Neural progenitor cell (in vitro differentiated cells): Measurements from ENCODE around the gene PLIN3. TPM values are rescaled to one million over a fixed set of nuclear protein-coding genes. Genes with fewer than 3 reads are reported as not detected.

Source experiments
- DNase-seq: peaks from one replicate; pipeline ENCODE4 v3.0.0-alpha.2; 2016; ENCODE audit warnings: low spot score
- H2AFZ ChIP-seq: fragments of 200-600 bp; sonication (generic); replicated peaks from 2 replicates; pipeline ENCODE4 v1.6.1; 2016; ENCODE audit warnings: antibody characterized with exemption
- H3F3A ChIP-seq: fragments of 200-600 bp; sonication (generic); 2 replicates; pipeline ENCODE4 v1.6.1; 2016; ENCODE audit warnings: antibody characterized with exemption, low read depth
- H3K27ac ChIP-seq: fragments of 200-600 bp; sonication (generic); 2 replicates; pipeline ENCODE4 v1.5.1; 2016; ENCODE audit warnings: mild to moderate bottlenecking
- H3K27me3 ChIP-seq: fragments of 200-600 bp; sonication (generic); 2 replicates; pipeline ENCODE4 v1.6.1; 2016; ENCODE audit warnings: mild to moderate bottlenecking, moderate library complexity
- H3K36me3 ChIP-seq: fragments of 200-600 bp; sonication (generic); 2 replicates; pipeline ENCODE4 v1.5.1; 2016
- H3K4me1 ChIP-seq: fragments of 200-600 bp; sonication (generic); 2 replicates; pipeline ENCODE4 v1.6.1; 2016; ENCODE audit warnings: mixed run types
- H3K4me2 ChIP-seq: fragments of 200-600 bp; sonication (generic); 2 replicates; pipeline ENCODE4 v1.6.1; 2016
- H3K4me3 ChIP-seq: fragments of 200-600 bp; sonication (generic); 2 replicates; pipeline ENCODE4 v1.5.1; 2016
- H3K79me2 ChIP-seq: fragments of 200-600 bp; sonication (generic); 2 replicates; pipeline ENCODE4 v1.6.1; 2016; ENCODE audit warnings: low read depth
- H3K9ac ChIP-seq: fragments of 200-600 bp; sonication (generic); 2 replicates; pipeline ENCODE4 v1.6.1; 2016
- H3K9me3 ChIP-seq: fragments of 200-600 bp; sonication (generic); 2 replicates; pipeline ENCODE4 v1.5.1; 2016; ENCODE audit warnings: low read depth
- H4K20me1 ChIP-seq: fragments of 200-600 bp; sonication (generic); 2 replicates; pipeline ENCODE4 v1.6.1; 2016; ENCODE audit warnings: low read depth
- H3K27ac Mint-ChIP-seq: 3 replicates; pipeline ENCODE4 v1.8.0; 2021; ENCODE audit warnings: mixed read lengths
- H3K27me3 Mint-ChIP-seq: 2 replicates; pipeline ENCODE4 v1.8.0; 2022; ENCODE audit warnings: low read depth, mild to moderate bottlenecking, inconsistent platforms, moderate library complexity, mixed read lengths; ENCODE audit not compliant: insufficient read depth
- H3K36me3 Mint-ChIP-seq: 3 replicates; pipeline ENCODE4 v1.8.0; 2021; ENCODE audit warnings: mixed read lengths
- H3K4me1 Mint-ChIP-seq: 3 replicates; pipeline ENCODE4 v1.8.0; 2021; ENCODE audit warnings: mixed read lengths
- H3K4me3 Mint-ChIP-seq: 3 replicates; pipeline ENCODE4 v1.8.0; 2021; ENCODE audit warnings: mild to moderate bottlenecking, moderate library complexity, mixed read lengths
- H3K9me3 Mint-ChIP-seq: 3 replicates; pipeline ENCODE4 v1.8.0; 2020; ENCODE audit warnings: mixed read lengths
- EZH2 ChIP-seq: fragments of 200-600 bp; sonication (generic); IDR thresholded peaks from 2 replicates; pipeline ENCODE4 v1.6.1; 2017; ENCODE audit warnings: antibody characterized with exemption, mild to moderate bottlenecking, moderate library complexity
- EZH2phosphoT487 ChIP-seq: fragments of 200-600 bp; sonication (generic); IDR thresholded peaks from 2 replicates; pipeline ENCODE4 v1.6.1; 2017; ENCODE audit warnings: antibody characterized with exemption
- total RNA-seq: library from RNA; depleted of rRNA; stranded (reverse); fragments of >200 nt; gene quantifications from 2 replicates; pipeline ENCODE4 v1.2.3, GENCODE V29; 2015; ENCODE audit warnings: low replicate concordance
- TF ChIP-seq, protein P1 (sequence below): fragments of 200-600 bp; sonication (generic); IDR thresholded peaks from 2 replicates; pipeline ENCODE4 v1.5.1; 2017; ENCODE audit warnings: antibody characterized with exemption, mild to moderate bottlenecking

The PLIN3 gene
- total RNA-seq, 1 donor from 2014 or later = 49.7 TPM

DNA sequence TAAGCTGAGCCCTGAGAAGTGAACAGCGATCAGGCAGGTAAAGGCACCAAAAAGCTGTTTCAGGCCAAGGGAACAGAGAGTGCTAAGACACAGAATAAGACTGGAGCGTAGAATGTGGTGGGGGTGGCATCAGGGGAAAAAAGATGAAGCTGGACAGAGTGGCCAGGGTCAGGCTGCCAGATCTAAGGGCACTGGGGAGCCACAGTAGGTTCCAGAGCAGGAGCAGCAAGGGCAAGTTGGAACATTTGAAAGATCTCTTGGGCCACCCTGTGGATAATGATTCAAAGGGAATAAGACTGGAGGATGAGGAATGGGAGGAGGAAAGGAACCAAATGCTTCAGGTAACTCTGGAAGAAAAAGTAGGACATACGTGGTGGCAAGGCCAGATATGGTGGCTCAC is 6.5 kb upstream of the PLIN3 start:
- Histone ChIP-seq H3K27me3 (no peaks in the 10 kb centered on the region), H3K36me3 (no peaks in the 10 kb centered on the region), H3K4me2 (no peak overlapping the region), H3K4me3 (no peak overlapping the region), H3K27ac (no peak overlapping the region), H3K9me3 (no peaks in the 10 kb centered on the region), H2AFZ (no peak overlapping the region), H4K20me1 (no peaks in the 10 kb centered on the region), H3K79me2 (no peaks in the 10 kb centered on the region), H3F3A (peaks cover 13% of the 10 kb centered on the region), H3K4me1 (peaks cover 17% of the 10 kb centered on the region), H3K9ac (no peak overlapping the region)
- peaks cover 10% of the 10 kb centered on the region for H3K4me1 Mint-ChIP-seq
- TF ChIP-seq EZH2 (no peak), EZH2phosphoT487 (no peak)
- TF ChIP-seq, protein P1, sequence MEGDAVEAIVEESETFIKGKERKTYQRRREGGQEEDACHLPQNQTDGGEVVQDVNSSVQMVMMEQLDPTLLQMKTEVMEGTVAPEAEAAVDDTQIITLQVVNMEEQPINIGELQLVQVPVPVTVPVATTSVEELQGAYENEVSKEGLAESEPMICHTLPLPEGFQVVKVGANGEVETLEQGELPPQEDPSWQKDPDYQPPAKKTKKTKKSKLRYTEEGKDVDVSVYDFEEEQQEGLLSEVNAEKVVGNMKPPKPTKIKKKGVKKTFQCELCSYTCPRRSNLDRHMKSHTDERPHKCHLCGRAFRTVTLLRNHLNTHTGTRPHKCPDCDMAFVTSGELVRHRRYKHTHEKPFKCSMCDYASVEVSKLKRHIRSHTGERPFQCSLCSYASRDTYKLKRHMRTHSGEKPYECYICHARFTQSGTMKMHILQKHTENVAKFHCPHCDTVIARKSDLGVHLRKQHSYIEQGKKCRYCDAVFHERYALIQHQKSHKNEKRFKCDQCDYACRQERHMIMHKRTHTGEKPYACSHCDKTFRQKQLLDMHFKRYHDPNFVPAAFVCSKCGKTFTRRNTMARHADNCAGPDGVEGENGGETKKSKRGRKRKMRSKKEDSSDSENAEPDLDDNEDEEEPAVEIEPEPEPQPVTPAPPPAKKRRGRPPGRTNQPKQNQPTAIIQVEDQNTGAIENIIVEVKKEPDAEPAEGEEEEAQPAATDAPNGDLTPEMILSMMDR = no peak
- no peaks in the 10 kb centered on the region for H3K36me3 Mint-ChIP-seq
- H3K27me3 Mint-ChIP-seq = peaks cover 15% of the 10 kb centered on the region
- H3K27ac Mint-ChIP-seq = peak overlapping the region; percentile 52
- peak overlapping the region; percentile 23 for H3K4me3 Mint-ChIP-seq
- no peak for DNase-seq
- no peaks in the 10 kb centered on the region for H3K9me3 Mint-ChIP-seq

DNA sequence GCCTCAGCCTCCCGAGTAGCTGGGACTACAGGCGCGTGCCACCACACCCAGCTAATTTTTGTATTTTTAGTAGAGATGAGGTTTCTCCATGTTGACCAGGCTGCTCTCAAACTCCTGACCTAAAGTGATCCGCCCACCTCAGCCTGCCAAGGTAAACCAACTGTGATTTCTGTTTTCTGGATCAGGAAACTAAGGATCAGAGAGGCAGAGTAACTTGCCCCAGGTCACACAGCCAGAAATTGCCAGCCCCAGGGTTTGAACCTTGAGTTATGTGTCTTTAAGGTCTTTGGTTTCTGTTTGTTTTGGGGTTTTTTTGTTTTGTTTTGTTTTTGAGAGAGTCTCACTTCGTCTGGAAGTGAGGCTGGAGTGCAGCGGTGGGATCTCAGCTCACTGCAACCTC is 4.2 kb upstream of the PLIN3 start:
- Histone ChIP-seq H3K36me3 (no peaks in the 10 kb centered on the region), H3K9ac (no peak overlapping the region), H3K27ac (no peak overlapping the region), H3K4me3 (no peak overlapping the region), H3K4me2 (no peak overlapping the region), H3K9me3 (no peaks in the 10 kb centered on the region), H3F3A (peaks cover 5% of the 10 kb centered on the region), H4K20me1 (peaks cover 2% of the 10 kb centered on the region), H3K27me3 (no peaks in the 10 kb centered on the region), H3K4me1 (no peaks in the 10 kb centered on the region), H2AFZ (no peak overlapping the region), H3K79me2 (peaks cover 7% of the 10 kb centered on the region)
- Mint-ChIP-seq H3K27ac (no peak overlapping the region), H3K9me3 (no peaks in the 10 kb centered on the region), H3K4me1 (peaks cover 9% of the 10 kb centered on the region), H3K27me3 (peaks cover 17% of the 10 kb centered on the region), H3K4me3 (no peak overlapping the region), H3K36me3 (no peaks in the 10 kb centered on the region)
- DNase-seq = no peak
- TF ChIP-seq EZH2phosphoT487 = no peak
- no peak for TF ChIP-seq EZH2
- TF ChIP-seq, protein P1 = no peak

DNA sequence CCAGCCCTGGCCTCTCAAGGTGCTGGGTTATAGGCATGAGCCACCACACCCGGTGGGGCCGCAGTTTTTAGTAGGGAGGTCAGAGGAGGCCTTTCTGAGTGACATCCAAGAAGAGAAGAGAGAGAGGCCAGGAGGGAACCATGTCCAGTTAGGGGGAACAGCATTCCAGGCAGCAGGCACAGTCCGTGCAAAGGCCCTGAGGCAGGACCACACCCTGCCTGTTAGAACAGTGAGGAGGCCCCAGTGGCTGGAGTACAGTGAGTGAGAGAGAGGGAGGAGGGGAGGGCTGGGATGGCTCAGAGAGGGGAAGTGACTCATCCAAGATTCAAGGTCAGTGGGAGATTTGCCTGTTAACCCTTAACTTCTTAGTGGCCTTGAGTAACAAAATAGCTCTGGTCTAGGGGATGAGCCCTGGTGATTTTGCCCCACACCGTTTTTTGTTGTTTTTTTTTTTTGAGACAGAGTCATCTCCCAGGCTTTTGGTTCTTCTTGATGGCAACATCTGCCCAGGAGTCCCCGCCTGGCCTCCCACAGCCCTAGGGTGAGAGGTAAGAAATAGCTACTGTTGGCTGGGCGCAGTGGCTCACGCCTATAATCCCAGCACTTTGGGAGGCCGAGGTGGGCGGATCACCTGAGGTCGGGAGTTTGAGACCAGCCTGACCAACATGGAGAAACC is 2.7 kb upstream of the PLIN3 start:
- Histone ChIP-seq H3K9me3 (no peaks in the 10 kb centered on the region), H3K4me3 (no peak overlapping the region), H3F3A (peaks cover 5% of the 10 kb centered on the region), H3K4me2 (no peak overlapping the region), H3K36me3 (no peaks in the 10 kb centered on the region), H3K4me1 (no peaks in the 10 kb centered on the region), H3K27me3 (no peaks in the 10 kb centered on the region), H3K27ac (no peak overlapping the region), H4K20me1 (peaks cover 16% of the 10 kb centered on the region), H2AFZ (no peak overlapping the region), H3K79me2 (peaks cover 22% of the 10 kb centered on the region), H3K9ac (no peak overlapping the region)
- H3K36me3 Mint-ChIP-seq = no peaks in the 10 kb centered on the region
- peaks cover 14% of the 10 kb centered on the region for H3K4me1 Mint-ChIP-seq
- peaks cover 17% of the 10 kb centered on the region for H3K27me3 Mint-ChIP-seq
- no peak for TF ChIP-seq EZH2
- no peak for TF ChIP-seq EZH2phosphoT487
- TF ChIP-seq, protein P1 = no peak
- H3K4me3 Mint-ChIP-seq = peak overlapping the region; percentile 60
- H3K27ac Mint-ChIP-seq = peak overlapping the region; percentile 53
- DNase-seq = no peak
- H3K9me3 Mint-ChIP-seq = no peaks in the 10 kb centered on the region
